Limb (tissue), 2 donors: ENCODE measurements around the gene ARL15.

ENCODE experiments used
- DNase-seq, 2 donors: peaks; one replicate each; pipeline ENCODE4 v3.0.0-alpha.2; 2016; ENCODE audit errors: extremely low spot score in 2 of 2

The ARL15 gene

GRCh38 chr5:54214722-54215121, 95.7 kb downstream of the ARL15 start:
- DNase-seq, result no peak

- DNase-seq, result no peak
Observed at GRCh38 chr5:54212331-54212730, 98.0 kb downstream of the ARL15 start.

- DNase-seq, result no peak
Observed at GRCh38 chr5:54211912-54212311, 98.5 kb downstream of the ARL15 start.

- DNase-seq, result no peak
Observed at GRCh38 chr5:54207566-54207965, 102.8 kb downstream of the ARL15 start.

GRCh38 chr5:54206580-54207229, 103.7 kb downstream of the ARL15 start:
- DNase-seq, result no peak

- no peak for DNase-seq
Observed at GRCh38 chr5:54205918-54206317, 104.5 kb downstream of the ARL15 start.

GRCh38 chr5:54205453-54205852, 104.9 kb downstream of the ARL15 start:
- DNase-seq, result no peak

GRCh38 chr5:54197018-54197417, 113.4 kb downstream of the ARL15 start:
- DNase-seq, result no peak

- no peak for DNase-seq
Observed at GRCh38 chr5:54195701-54196100, 114.7 kb downstream of the ARL15 start.

GRCh38 chr5:54194318-54194717, 116.1 kb downstream of the ARL15 start:
- no peak for DNase-seq

GRCh38 chr5:54187694-54188093, 122.7 kb downstream of the ARL15 start:
- no peak for DNase-seq

GRCh38 chr5:54186912-54187445, 123.4 kb downstream of the ARL15 start:
- no peak for DNase-seq

GRCh38 chr5:54186108-54186507, 124.3 kb downstream of the ARL15 start:
- DNase-seq, result no peak

- DNase-seq, result no peak
Observed at GRCh38 chr5:54184806-54185205, 125.6 kb downstream of the ARL15 start.

GRCh38 chr5:54180630-54181031, 129.7 kb downstream of the ARL15 start:
- no peak for DNase-seq

GRCh38 chr5:54178991-54179390, 131.4 kb downstream of the ARL15 start:
- DNase-seq, result no peak

- DNase-seq, result no peak
Observed at GRCh38 chr5:54178207-54178606, 132.2 kb downstream of the ARL15 start.

GRCh38 chr5:54177058-54177457, 133.3 kb downstream of the ARL15 start:
- no peak for DNase-seq

GRCh38 chr5:54176066-54176830, 134.1 kb downstream of the ARL15 start:
- no peak for DNase-seq

- DNase-seq, result no peak
Observed at GRCh38 chr5:54173251-54173650, 137.1 kb downstream of the ARL15 start.

- no peak for DNase-seq
Observed at GRCh38 chr5:54171645-54172384, 138.6 kb downstream of the ARL15 start.

- no peak for DNase-seq
Observed at GRCh38 chr5:54165687-54166086, 144.7 kb downstream of the ARL15 start.
